Endometrial microvascular endothelial cells (primary cell): ENCODE data around the gene ME3. TPM values are rescaled to one million over a fixed set of nuclear protein-coding genes. Genes with fewer than 3 reads are reported as not detected.

Source experiments
- in situ Hi-C: cut with HindIII; loops from 2 replicates; pipeline ENCODE4 v1.10.0; 2017; ENCODE audit warnings: low sequenced_read_pairs, low pct_unique_long_range_greater_than_20kb; ENCODE audit errors: inconsistent ontology term
- total RNA-seq: library from RNA; depleted of rRNA; stranded (reverse); fragments of >200 nt; gene quantifications from one replicate; pipeline ENCODE4 v1.2.3, GENCODE V29; 2015; ENCODE audit errors: inconsistent ontology term

The ME3 gene
- total RNA-seq, 1 donor from 2014 or later: 44.4 TPM

DNA sequence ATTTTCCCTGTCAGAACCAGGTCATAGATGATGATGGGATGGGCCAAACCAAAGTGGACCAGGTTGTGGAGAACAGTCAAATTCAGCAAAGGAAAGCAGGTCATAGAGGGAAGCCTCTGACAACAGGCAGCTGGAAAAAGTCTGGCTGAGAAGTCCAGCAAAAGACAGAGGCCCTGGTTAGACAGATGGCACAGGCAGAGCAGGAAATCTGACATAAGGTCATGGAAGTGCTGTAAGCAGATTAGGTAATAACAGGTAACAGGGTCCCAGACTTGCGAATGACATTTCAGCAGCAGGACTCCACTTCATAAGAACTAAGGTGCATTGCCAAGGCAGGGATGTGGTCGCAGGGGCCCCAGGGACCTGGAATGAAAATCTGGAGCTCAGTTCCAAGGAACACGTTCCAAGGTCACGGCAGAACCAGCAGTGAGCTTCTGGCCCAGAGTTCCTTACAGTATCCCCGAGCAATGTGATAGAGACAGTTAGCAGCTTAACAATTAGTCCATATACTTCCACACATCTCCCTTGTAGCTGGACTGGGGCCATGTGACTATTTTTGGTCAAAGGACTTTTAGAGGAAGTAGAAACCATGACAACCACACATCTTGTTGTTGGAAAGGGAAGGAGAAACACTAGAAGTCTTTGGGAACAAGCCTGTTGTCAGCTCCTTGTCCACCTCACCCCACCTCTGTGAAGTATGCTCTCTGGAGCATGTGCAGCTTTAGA, 75.4 kb downstream of the ME3 start:
- in situ Hi-C loops: no loop called here

DNA sequence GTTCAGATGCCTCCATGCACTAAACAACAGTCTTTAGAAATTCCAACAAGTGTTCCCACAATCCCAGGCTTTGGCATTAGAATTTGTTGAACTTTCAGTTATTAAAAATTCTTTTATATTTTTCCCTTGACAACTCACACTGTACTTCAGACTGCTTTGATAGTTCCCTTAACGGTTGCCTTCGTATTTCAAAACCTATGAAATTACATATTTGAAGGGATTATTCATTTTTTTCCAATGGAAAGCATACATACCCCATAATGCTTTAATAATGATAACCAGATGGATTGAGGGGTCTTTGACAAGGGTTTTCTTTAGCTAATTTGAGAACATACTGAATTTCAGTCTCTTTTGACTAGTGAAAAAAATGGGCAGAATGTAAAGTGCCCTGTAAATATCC, 76.5 kb downstream of the ME3 start:
- in situ Hi-C loops: no loop called here

DNA sequence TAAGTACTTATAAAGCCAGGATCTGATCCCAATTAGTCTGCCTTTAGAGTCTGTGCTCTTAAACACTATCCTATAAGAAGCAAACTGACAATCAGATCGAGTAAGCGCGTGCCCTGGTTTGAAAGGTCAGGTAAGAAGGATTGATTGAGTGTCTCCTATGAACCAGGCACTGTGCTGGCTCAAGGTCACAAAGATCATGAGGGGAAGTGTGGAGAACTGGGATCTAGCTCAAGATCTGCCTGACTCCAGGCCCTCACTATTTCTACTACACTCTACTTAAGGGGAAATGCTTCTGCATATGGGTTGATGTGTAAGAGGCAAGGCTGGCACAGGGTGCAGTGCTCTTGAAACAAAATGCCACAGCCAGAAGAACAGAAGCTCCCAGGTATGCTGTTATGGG, 77.0 kb downstream of the ME3 start:
- in situ Hi-C loops: no loop called here

DNA sequence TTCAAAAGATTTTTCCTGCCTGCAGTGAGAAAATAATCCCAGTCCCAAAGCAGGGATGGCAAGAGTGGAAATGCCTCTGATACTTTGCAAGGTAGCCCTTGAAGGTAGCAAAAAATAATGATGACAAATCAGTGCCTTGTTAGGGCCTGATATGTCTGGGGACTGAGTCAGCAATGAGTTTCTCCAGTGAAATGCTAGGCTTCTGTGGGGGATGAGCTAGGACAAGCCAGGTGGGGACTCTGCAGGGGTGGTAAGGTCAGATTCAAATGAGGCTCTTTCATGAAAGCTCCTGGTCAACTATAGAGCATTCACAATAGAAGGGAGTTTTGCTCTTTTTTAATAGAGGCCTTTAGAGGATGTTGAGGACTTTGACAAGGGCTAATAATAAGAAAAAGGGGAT, 77.7 kb downstream of the ME3 start:
- in situ Hi-C loops: no loop called here

DNA sequence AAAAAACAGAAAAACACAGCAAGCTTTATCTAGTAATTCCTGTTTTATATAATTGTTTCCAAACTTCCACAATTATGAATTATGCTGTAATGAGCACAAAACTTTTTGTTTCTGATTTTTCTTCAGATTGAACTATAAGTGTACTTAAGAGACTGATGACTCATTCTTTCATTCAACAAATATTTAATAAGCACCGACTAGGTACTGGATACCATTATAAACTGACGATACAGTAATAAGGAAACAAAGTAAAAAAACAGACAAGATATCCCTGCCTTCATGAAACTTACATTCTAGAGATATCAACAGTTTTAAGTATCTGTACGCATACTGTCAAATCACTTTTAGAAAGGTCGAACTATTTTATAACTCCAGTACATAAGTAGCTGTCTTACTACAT, 78.6 kb downstream of the ME3 start:
- in situ Hi-C loops: no loop called here

DNA sequence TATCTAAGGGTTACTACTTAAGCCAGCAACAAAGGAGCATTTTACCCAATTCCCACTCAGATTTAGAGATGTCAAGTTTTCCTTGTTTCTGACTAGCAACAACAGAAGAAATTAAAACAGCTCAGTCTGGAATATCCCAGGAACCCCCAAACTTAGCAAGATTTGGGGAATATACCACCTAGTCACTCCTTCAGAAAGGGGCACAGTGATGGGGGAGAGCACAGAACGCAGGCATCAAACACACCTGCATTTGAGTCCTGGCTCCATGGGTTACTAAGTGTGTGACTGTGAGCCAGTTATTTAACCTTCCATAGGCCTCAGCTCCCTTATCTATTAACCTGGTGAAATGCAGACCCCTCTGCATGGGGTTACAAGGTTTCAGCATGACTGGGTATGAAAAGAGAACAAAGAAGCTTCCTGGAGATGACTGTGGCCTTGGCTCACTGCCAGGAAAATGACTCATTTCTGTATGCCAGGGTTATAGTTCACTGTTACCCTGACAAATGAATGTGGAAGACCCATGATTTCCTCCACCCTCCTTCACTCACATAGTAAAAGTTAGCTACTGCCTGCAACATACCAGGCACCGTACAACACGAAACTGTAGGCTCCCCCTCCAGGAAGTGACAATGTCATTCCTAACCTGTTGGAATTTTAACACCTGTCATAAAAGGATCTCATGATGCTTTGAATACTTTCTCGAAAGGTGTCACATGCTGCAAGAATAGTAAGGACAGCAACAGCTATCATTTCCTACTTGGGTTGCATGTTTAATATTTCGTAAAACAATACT, 79.6 kb downstream of the ME3 start:
- in situ Hi-C loops: no loop called here

DNA sequence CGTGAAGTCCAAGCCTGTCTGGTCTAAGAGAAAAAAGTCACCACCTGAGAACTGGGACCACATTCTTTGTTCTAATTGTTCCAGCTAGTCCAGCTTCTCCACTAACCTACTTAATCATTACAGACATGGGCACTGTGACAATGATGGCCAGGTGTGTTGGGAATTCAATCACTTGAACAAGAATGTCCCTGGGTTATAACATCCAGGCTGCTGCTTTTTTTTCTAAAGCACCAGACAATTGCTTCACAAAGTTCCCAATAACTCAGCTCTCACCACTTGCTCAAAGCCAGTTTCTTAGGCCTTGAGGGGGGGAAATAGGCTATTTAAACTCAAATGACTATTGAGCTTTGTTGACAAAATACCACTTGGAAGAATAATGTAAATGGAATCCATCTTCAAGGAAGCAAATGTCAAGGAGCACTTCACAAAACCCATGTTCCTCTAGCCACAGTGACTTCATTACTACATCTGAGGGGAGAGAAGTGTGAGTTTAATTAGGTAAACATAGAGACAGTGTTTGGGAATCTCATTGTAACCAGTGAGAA, 80.3 kb downstream of the ME3 start:
- in situ Hi-C loops: no loop called here

DNA sequence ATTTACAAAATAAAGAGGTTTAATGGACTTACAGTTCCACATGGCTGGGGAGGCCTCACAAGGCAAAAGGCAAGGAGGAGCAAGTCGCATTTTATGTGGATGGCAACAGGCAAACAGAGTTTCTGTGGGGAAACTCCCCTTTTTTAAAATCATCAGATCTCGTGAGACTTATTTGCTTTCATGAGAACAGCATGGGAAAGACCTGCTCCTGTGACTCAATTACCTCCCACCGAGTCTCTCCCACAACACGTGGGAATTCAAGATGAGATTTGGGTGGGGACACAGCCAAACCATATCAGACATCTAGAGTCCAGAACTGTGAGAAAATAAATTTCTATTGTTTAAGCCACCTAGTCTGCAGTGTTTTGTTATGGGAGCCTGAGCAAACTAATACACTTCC, 80.8 kb downstream of the ME3 start:
- in situ Hi-C loops: no loop called here

DNA sequence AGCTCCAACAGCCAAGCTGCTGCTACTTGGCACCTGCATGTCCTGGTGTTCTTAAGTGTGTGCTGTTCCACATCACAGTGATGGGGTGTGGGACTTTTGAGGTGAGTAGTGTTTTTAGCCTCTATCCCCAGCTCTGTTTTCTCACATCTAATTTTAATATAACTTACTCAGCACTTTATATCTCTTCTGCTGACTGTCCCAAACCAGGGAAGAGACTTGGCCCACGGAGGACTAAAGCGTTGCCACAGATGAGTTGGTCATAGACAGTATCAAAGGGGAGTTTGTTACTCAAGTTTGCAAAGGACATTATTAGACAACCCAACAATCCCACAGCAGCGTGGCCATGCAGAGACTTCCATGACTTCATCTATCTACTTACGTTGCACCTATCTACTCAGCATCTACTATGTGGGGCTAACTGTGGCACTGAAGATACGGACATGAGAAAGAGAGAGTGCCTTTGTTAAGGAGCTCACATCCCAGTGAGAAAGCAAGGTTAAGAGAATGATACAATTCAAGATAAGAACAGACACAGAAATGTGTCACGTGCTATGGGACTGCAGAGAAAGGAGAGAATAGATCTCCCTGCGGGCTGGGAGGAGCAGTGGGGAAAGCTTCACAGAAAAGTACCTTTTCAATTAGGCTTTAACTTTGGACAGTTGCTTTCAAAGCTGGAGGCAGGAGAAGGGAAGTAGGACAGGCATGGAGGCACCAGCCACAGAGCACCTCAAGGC, 82.4 kb downstream of the ME3 start:
- in situ Hi-C loops: no loop called here

DNA sequence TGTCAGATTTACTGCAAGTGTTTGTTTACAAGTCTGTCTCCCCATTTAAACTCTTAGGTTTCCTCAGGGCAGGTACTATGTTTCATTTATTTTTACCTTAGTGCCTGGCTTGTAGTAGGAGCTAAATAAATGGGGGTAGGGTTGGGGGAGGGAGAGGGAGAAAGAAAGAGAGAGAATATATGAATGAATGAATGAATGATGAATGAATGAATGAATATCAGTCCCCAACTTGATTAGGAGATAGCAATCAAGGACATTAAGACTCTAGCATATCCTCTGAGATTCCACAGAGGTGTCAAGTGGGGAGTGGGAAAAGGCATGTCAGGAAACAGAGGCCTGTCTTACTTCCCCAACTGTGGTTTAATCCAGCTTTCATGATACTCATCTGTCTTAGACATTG, 83.2 kb downstream of the ME3 start:
- in situ Hi-C loops: no loop called here

DNA sequence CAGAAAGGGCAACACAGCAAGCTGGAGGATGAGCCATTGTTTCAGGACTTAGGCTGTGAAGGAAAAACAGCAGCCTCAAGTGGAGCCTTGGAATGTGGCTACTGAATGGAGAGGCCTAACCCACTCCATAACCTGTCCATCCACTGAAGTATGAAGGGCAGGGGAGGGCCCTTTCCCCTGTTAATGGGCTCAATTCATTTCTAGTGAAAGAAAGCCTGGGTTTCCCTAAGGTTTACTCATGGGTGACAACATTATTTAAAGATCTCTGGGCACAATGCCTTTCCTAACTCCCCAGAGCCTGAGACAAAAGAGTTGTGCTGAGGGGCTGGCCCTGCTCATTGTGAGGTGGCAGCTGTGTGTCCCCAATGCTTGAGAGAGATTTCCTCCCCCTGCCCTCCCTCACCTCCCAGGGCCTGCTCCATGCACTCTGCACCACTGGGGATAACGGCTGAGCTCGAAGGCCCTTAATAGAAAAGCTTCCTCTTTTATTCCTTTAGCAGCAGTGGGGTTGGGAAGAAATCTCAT, 83.8 kb downstream of the ME3 start:
- in situ Hi-C loops: no loop called here

DNA sequence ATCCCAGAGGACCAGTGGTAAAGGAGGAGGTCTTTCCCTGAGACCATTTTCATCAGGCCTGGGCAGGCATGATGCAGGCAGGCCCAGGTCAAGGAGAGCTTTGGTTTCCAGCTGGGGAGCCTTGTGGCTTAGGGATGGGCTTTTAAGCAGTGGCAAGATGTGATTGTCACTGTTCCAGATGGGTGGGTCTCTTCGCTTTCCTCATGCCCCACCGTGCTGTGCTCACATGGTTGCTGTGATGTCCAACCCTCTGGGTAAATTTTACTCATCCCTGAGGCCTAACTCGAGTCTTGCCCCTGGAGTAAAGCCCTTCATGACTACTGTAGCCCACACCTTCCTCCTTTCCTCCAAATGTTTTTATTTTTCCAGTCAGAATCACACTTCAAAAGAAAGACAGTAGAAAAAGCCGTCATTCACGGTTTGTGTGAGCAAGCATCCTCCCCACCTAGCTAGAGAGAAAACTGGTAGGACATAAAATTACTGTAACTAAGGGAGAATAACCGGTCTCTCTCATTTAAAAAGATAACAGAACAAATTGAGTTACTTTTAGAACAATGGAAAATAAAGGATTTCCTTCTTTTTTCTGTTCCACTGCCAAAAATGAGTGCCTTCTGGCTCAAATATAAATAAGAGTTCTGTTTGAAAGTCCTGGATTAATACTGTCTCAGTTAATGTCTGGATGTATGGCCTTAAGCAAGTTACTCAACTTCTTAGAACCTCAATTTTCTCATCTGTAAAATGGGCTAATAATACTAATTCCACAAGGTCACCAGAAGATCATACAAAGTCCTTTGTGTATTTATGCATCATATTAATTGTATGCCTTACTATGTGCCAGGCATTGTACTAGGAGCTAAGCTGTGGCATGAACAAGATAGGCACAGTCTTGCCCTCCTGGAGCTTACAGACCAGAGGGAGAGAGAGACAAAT, 84.9 kb downstream of the ME3 start:
- in situ Hi-C loops: no loop called here

DNA sequence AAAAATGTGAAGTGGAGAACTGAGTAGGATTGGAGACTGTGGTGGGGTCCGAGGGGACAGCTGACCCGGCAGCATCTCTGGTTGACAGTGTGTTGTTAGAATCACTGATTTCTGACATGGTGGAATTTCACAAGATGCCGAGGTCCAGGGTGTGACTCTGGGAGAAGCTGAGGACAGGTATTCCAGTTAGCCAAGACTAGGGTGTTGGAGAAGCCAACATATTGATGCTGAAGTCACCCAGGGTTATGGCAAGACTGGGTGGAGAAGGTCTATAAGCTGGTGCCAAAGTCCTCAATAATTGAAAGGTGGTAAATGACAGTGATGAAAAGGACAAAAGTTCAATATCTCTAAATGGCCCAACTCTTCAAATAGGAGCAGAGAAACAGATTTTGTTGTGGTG, 86.1 kb downstream of the ME3 start:
- in situ Hi-C loops: no loop called here

DNA sequence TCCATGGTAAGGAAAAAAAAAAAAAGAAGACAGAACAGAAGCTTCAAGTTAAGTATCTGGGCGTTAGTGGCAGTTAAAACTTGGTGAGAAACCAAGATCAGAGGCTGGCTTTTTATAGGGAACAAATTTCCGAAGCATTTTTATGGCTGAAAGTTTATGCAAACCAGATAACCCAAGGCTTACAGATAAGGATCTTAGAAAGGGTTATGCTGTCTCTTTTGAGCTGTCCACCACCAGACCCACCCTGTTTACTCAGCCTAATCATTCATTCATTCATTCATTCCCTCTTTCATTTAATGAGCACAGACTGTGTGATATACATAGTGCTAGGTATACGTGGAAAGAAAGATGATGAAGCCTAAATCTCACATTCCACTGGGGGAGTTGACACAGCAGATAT, 89.5 kb downstream of the ME3 start:
- in situ Hi-C loops: no loop called here

DNA sequence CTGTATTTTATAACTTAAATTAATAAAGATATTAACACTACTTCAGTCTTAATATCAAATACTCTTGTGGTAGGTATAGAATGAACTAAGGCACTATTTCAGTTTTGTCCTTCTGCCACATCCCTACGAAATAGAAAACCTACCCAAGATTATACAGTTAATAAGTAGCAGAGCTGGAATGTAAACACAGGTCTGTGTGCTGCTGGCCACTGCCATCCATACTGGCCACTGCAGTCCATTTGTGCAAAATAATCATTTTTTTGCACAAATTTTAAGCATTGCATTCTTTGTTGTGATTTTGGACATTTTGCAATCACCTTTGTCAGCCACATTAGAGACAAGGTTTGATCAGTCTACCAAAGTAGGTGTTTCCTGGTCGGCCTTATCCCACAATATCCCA, 91.9 kb downstream of the ME3 start:
- in situ Hi-C loops: no loop called here

DNA sequence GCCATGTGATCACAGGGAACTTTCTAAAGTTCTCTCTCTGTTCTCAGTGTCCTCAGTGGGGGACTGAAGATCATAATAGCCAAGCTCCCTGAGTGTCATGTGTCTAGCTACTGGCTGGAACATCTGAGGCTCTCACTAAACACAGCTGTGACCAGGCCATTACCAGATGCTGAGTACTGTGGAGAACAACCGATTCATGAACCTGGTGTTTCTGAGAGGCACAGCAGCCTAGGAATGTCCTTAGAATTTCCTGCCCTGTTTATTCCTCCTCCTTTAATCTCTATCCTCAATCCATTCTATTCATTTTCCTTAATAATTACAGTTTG, 93.0 kb downstream of the ME3 start:
- in situ Hi-C loops: no loop called here

DNA sequence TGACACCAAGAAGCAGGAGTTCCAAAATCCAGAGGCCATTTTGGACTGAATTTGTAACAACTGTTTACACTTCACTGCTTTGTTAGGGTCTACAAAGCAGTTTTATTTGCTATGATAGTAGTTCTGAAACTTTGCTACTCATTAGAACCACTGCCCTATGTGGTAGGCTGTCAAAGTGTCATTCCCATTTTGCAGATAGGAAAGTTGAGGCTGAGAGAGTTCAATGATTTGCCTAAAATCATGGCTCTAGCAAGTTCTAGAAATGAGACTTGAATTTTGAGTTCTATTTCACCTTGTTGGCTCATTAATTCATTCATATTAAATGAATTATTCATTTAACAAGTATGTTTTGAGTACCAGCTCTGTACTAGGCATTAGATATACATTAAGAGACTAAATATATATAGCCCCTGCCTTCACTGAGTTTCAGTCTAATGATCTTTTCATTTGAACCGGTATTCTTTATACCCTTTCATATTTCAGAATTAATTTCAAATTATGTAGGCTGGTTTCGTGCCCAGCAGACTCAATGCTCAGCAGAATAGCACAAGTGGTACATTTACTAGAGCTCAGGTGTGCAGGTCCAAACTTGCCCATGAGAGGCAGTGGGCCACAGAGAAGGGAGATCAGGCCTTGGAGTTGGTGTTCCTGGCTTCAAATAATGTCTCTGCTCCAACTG, 93.5 kb downstream of the ME3 start:
- in situ Hi-C loops: no loop called here
